Measurements from ENCODE around the gene RIMBP3C.
"Not testable (repeated sequence)": the region's sequence is repeated elsewhere in the genome, so short reads cannot be mapped to it uniquely, and the experiment has no call there.

GRCh38 chr22:21549558-21549957 lies 1.7 kb downstream of the RIMBP3C start:
- not testable (repeated sequence) for TF ChIP-seq CTCF (conservative IDR thresholded peaks at IDR 0.05; ENCODE audit: low read length); EZH2phosphoT487 (IDR thresholded peaks at IDR 0.05; ENCODE audit: borderline replicate concordance)

All from Loucy (cell line).